ENCODE measurements around the gene BNC2.

DNA sequence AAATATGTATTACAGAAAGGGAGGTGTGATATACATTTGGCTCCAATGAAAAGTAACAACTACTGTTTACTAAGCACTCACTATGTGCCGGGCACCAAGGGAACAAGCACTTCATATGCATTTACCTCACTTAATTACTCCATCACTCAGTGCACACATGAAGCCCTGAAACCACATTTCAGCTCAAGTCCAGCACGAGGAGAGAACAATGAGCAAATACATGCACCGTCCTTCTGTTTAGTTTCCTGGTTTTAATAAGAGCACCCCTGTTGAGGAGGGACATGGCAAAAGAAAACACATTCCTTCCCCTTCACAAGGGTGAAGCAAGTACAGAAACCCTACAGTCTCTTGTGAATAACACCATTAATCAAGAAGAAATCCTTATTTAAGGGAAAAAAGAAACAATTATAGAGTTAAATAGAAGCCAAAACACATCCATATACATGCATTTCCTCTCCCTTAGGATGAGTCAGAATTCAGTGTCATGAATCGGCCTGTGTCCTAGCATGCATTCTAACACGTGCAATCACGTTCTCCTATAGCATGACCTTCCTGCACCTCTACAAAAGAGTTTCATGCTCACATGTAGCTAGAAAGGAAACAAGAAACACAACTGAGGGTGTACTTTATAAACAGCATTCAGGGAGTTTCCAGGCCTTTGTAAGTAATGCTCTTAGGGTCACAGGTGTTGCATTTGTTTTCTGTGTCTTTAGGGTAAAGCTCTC, 411.6 kb downstream of the BNC2 start:
- TF ChIP-seq CTCF (conservative IDR thresholded peaks at IDR 0.05): no peak
- TF ChIP-seq EZH2 (IDR thresholded peaks at IDR 0.05; ENCODE audit: low read depth): no peak

Data from PC-9 (cell line).